Measurements from ENCODE around the gene AP4B1. TPM values are rescaled to one million over a fixed set of nuclear protein-coding genes. Genes with fewer than 3 reads are reported as not detected.

AP4B1 gene
- total RNA-seq, 2 experiments from 2014 or later: 44.1 to 48.0 TPM

DNA sequence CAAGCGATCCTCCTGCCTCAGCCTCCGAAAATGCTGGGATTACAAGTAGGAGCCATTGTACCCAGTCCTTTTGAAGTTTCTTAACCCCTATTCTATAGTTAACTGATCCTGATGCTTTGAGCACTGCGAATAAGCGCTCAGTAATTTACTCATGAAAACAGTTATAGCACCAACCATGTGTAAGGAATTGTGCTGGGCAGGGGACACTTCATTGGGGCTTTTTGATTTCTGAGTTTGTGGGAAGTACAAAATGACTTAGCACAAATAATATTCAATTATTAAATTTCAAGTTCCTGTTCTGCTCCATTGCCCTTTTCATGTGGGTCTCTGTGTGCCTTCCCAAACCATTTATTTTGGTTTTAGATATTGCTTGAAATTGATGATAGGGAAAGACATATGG lies 18.4 kb upstream of the AP4B1 start:
- Mint-ChIP-seq H3K36me3 (ENCODE audit: low read depth) (no peaks in the 10 kb centered on the region), H3K4me1 (ENCODE audit: low read depth) (peaks cover 4% of the 10 kb centered on the region), H3K9me3 (no peaks in the 10 kb centered on the region), H3K27ac (no peak overlapping the region), H3K4me3 (no peak overlapping the region), H3K27me3 (peaks cover 6% of the 10 kb centered on the region)
- TF ChIP-seq CTCF (IDR thresholded peaks at IDR 0.05): no peak
- ChIA-PET CTCF (no interaction called here), POLR2A (no interaction called here)
- intact Hi-C loops (cut with DNase I, micrococcal nuclease): no loop called here
- H3K4me1 ChIP-seq (ENCODE audit: insufficient read depth, low read length): no peaks in the 10 kb centered on the region
- no peak overlapping the region for H3K27ac ChIP-seq (ENCODE audit: low read depth in 1 of 2, low read length in 2 of 2)
- peaks cover 0 to 2% of the 10 kb centered on the region in 2 experiments for H3K27me3 ChIP-seq (ENCODE audit: control insufficient read depth in 1 of 2, insufficient read depth in 2 of 2, low read length in 2 of 2)
- DNase-seq (no peak), ATAC-seq (ENCODE audit: poor library complexity) (no peak)
- H3K9me3 ChIP-seq (ENCODE audit: control insufficient read depth in 1 of 2, insufficient read depth in 1 of 2, low read length in 2 of 2): no peaks in the 10 kb centered on the region
- H3K4me3 ChIP-seq (ENCODE audit: low read length): no peak overlapping the region
- H3K36me3 ChIP-seq (ENCODE audit: insufficient read depth, low read length): no peaks in the 10 kb centered on the region

DNA sequence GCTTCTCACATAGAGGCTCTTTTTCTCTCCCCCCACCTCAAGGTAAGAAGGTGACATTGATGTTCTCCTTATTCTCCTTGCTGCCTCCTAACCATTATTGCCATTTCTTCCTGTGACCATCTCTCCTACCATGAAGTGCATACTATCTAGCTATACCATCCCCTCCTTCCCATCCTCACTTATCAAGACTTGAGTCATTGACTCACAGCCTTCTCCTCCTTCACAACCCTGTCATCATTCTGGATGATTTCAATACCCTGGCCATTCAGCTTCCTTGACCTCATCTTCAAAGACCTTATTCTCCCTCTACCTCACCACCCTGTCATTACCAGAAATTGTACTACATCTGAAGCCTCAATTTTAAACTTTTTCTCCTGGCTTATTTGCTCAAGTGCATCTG lies 13.6 kb upstream of the AP4B1 start:
- no peak overlapping the region for H3K27ac ChIP-seq (ENCODE audit: low read depth in 1 of 2, low read length in 2 of 2)
- intact Hi-C loops (cut with DNase I, micrococcal nuclease): no loop called here
- no peak for DNase-seq
- H3K27me3 ChIP-seq (ENCODE audit: control insufficient read depth in 1 of 2, insufficient read depth in 2 of 2, low read length in 2 of 2): peaks cover 0 to 2% of the 10 kb centered on the region in 2 experiments
- ATAC-seq (ENCODE audit: poor library complexity): no peak
- Mint-ChIP-seq H3K9me3 (no peaks in the 10 kb centered on the region), H3K4me3 (no peak overlapping the region), H3K27me3 (peaks cover 6% of the 10 kb centered on the region), H3K36me3 (ENCODE audit: low read depth) (peaks cover under 1% of the 10 kb centered on the region), H3K27ac (no peak overlapping the region), H3K4me1 (ENCODE audit: low read depth) (no peaks in the 10 kb centered on the region)
- no peak overlapping the region for H3K4me3 ChIP-seq (ENCODE audit: low read length)
- POLR2A ChIA-PET: no interaction called here
- no peaks in the 10 kb centered on the region for H3K4me1 ChIP-seq (ENCODE audit: insufficient read depth, low read length)
- H3K36me3 ChIP-seq (ENCODE audit: insufficient read depth, low read length): no peaks in the 10 kb centered on the region
- TF ChIP-seq CTCF (IDR thresholded peaks at IDR 0.05): no peak
- CTCF ChIA-PET: no interaction called here
- no peaks in the 10 kb centered on the region for H3K9me3 ChIP-seq (ENCODE audit: control insufficient read depth in 1 of 2, insufficient read depth in 1 of 2, low read length in 2 of 2)

- intact Hi-C loops (cut with DNase I, micrococcal nuclease): no loop called here
- peaks cover 3% of the 10 kb centered on the region for H3K36me3 ChIP-seq (ENCODE audit: insufficient read depth, low read length)
- Mint-ChIP-seq H3K4me1 (ENCODE audit: low read depth) (no peaks in the 10 kb centered on the region), H3K36me3 (ENCODE audit: low read depth) (peaks cover 7% of the 10 kb centered on the region), H3K27me3 (peaks cover 6% of the 10 kb centered on the region), H3K9me3 (no peaks in the 10 kb centered on the region), H3K27ac (no peak overlapping the region), H3K4me3 (no peak overlapping the region)
- no peak for TF ChIP-seq CTCF (IDR thresholded peaks at IDR 0.05)
- DNase-seq: no peak
- H3K27ac ChIP-seq (ENCODE audit: low read depth in 1 of 2, low read length in 2 of 2): no peak overlapping the region
- peaks cover 0 to 2% of the 10 kb centered on the region in 2 experiments for H3K27me3 ChIP-seq (ENCODE audit: control insufficient read depth in 1 of 2, insufficient read depth in 2 of 2, low read length in 2 of 2)
- no peaks in the 10 kb centered on the region for H3K4me1 ChIP-seq (ENCODE audit: insufficient read depth, low read length)
- no peak for ATAC-seq (ENCODE audit: poor library complexity)
- ChIA-PET POLR2A (no interaction called here), CTCF (no interaction called here)
- H3K4me3 ChIP-seq (ENCODE audit: low read length): no peak overlapping the region
- H3K9me3 ChIP-seq (ENCODE audit: control insufficient read depth in 1 of 2, insufficient read depth in 1 of 2, low read length in 2 of 2): no peaks in the 10 kb centered on the region
These were observed 12.9 kb upstream of the AP4B1 start for GRCh38 chr1:113917400-113918082.
